Prostate gland (tissue), 2 donors: Measurements from ENCODE around the gene CS. TPM values are rescaled to one million over a fixed set of nuclear protein-coding genes. Genes with fewer than 3 reads are reported as not detected.

ENCODE experiments used
- DNase-seq: peaks from one replicate; pipeline ENCODE4 v3.0.0-alpha.2; 2019; ENCODE audit warnings: low spot score
- H3K27ac ChIP-seq, 2 donors: fragments of 200-600 bp; sonication (generic); 2 replicates each; pipeline ENCODE4 v1.5.1; 2017 to 2019
- H3K27me3 ChIP-seq: fragments of 200-600 bp; sonication (generic); replicated peaks from 2 replicates; pipeline ENCODE4 v1.5.1; 2019; ENCODE audit not compliant: insufficient read depth
- H3K36me3 ChIP-seq, 2 donors: fragments of 200-600 bp; sonication (generic); 1 replicate in 1 of 2; 2 replicates in 1 of 2; pipeline versions ENCODE4 v1.5.1 to v1.8.1; 2017 to 2019
- H3K4me1 ChIP-seq: fragments of 200-600 bp; sonication (generic); replicated peaks from 2 replicates; pipeline ENCODE4 v1.5.1; 2019
- H3K4me3 ChIP-seq, 2 donors: fragments of 200-600 bp; sonication (generic); 2 replicates each; pipeline ENCODE4 v1.5.1; 2017 to 2019
- H3K9me3 ChIP-seq: fragments of 200-600 bp; sonication (generic); 2 replicates; pipeline ENCODE4 v1.5.1; 2017
- POLR2A ChIP-seq: fragments of 450-650 bp; IDR thresholded peaks from one replicate; pipeline ENCODE4 v1.6.1; 2016; ENCODE audit warnings: antibody characterized with exemption, mild to moderate bottlenecking
- POLR2AphosphoS5 ChIP-seq: sonication (generic); formaldehyde crosslinking; IDR thresholded peaks from one replicate; pipeline ENCODE4 v1.6.1; 2017; ENCODE audit warnings: antibody characterized with exemption
- WGBS: methylation state at CpG from one replicate; pipeline ENCODE4 v1.1.5; 2018; 5-methylcytosine and 5-hydroxymethylcytosine counted together
- intact Hi-C: fragments of 100-400 bp; cut with DNase I; formaldehyde crosslinking; loops from one replicate; pipeline ENCODE4 v1.14.2; 2022
- total RNA-seq, 2 donors: library from RNA; depleted of rRNA; stranded (reverse); fragments of >200 nt; gene quantifications; one replicate each; pipeline ENCODE4 v1.1.0, GENCODE V29; 2016
- TF ChIP-seq, protein P1 (sequence below), 4 experiments: fragments of 200-600 bp in 2 of 4; fragments of 450-650 bp in 2 of 4; sonication (generic) in 2 of 4; IDR thresholded peaks; 1 replicate in 3 of 4; 2 replicates in 1 of 4; pipeline ENCODE4 v1.5.1; 2016 to 2019; ENCODE audit warnings: antibody characterized with exemption in 4 of 4, mild to moderate bottlenecking in 2 of 4, moderate library complexity in 2 of 4

The CS gene
- total RNA-seq, 2 donors from 2014 or later, result 106 to 110 TPM

DNA sequence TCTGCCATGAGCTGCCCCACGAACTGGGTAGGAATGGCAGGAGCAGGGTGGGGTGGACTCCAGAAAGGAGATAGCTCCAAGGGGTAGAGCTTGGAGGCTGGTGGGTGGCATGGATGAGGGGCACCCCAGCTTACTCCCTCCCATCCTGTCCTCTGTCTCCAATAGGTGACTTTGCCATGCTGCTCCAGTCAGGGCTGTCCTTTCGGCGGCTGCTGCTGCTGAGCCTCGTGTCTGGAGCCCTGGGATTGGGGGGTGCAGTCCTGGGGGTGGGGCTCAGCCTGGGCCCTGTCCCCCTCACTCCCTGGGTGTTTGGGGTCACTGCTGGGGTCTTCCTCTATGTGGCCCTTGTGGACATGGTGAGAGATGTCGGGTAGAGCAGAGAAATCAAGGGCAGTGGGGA is 63.1 kb downstream of the CS start:
- H3K4me3 ChIP-seq, result no peak overlapping the region
- 56% methylated on average over 5 of the region's 5 CpGs for WGBS
- no peaks in the 10 kb centered on the region for H3K27me3 ChIP-seq
- H3K27ac ChIP-seq, result no peak overlapping the region
- no peaks in the 10 kb centered on the region for H3K4me1 ChIP-seq
- DNase-seq, result no peak
- TF ChIP-seq, protein P1, sequence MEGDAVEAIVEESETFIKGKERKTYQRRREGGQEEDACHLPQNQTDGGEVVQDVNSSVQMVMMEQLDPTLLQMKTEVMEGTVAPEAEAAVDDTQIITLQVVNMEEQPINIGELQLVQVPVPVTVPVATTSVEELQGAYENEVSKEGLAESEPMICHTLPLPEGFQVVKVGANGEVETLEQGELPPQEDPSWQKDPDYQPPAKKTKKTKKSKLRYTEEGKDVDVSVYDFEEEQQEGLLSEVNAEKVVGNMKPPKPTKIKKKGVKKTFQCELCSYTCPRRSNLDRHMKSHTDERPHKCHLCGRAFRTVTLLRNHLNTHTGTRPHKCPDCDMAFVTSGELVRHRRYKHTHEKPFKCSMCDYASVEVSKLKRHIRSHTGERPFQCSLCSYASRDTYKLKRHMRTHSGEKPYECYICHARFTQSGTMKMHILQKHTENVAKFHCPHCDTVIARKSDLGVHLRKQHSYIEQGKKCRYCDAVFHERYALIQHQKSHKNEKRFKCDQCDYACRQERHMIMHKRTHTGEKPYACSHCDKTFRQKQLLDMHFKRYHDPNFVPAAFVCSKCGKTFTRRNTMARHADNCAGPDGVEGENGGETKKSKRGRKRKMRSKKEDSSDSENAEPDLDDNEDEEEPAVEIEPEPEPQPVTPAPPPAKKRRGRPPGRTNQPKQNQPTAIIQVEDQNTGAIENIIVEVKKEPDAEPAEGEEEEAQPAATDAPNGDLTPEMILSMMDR (IDR thresholded peaks at IDR 0.05), result no peak
- TF ChIP-seq POLR2A (no peak), POLR2AphosphoS5 (no peak)
- intact Hi-C loops, result no loop called here
- no peaks in the 10 kb centered on the region for H3K36me3 ChIP-seq
- no peaks in the 10 kb centered on the region for H3K9me3 ChIP-seq

DNA sequence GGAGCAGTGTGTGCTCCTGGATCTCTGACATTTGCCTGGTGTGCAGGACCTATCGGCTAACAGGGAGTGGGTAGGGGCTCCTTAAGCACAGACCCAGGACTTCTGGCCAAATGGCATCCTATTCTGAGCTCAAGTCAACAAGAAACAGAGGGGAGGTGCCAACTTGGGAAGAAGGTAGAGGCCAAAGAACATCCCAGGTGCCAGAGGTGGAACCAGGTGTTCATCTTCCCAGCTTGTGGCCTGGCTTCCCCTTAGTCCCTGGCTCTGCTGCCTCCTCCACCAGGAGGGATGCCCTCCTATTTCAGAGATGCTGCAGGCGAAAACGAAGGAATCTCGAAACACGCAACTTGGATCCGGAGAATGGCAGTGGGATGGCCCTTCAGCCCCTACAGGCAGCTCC is 64.0 kb downstream of the CS start:
- TF ChIP-seq POLR2AphosphoS5 (no peak), POLR2A (no peak)
- TF ChIP-seq, protein P1 (IDR thresholded peaks at IDR 0.05), result no peak
- intact Hi-C loops, result no loop called here
- Histone ChIP-seq H3K27me3 (no peaks in the 10 kb centered on the region), H3K4me3 (no peak overlapping the region), H3K4me1 (no peaks in the 10 kb centered on the region), H3K36me3 (no peaks in the 10 kb centered on the region), H3K9me3 (no peaks in the 10 kb centered on the region), H3K27ac (no peak overlapping the region)
- 92% methylated on average over 6 of the region's 6 CpGs for WGBS
- no peak for DNase-seq

DNA sequence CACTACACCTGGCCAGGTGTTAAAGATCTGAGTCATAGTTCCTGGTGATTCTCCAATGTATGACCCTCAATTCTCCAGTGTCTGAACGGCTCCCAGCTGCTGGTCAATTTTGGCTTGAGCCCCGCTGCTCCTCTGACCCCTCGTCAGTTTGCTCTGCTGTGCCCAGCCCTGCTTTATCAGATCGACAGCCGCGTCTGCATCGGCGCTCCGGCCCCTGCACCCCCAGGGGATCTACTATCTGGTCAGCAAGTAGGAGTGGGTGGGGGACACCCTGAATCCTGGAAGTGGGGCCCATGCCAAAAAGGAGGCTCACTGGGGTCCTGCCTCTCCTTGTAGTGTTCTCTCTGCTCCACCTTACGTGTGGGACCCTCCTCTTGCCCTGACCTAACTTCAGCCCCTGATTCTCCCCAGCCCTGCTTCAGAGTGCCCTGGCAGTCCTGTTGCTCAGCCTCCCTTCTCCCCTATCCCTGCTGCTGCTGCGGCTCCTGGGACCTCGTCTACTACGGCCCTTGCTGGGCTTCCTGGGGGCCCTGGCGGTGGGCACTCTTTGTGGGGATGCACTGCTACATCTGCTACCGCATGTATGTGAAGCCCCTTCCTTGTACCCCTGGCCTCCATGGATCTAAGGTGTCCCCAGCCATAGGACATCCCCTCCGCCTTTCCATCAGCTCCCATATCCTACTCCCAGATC is 65.2 kb downstream of the CS start:
- intact Hi-C loops, result no loop called here
- DNase-seq, result no peak
- whole genome bisulfite sequencing, result 71% methylated on average over 16 of the region's 16 CpGs
- H3K36me3 ChIP-seq, result no peaks in the 10 kb centered on the region
- H3K27ac ChIP-seq, result no peak overlapping the region
- H3K4me1 ChIP-seq, result no peaks in the 10 kb centered on the region
- H3K9me3 ChIP-seq, result no peaks in the 10 kb centered on the region
- H3K4me3 ChIP-seq, result no peak overlapping the region
- TF ChIP-seq POLR2AphosphoS5, result no peak
- TF ChIP-seq POLR2A, result no peak
- TF ChIP-seq, protein P1 (IDR thresholded peaks at IDR 0.05), result no peak
- no peaks in the 10 kb centered on the region for H3K27me3 ChIP-seq

DNA sequence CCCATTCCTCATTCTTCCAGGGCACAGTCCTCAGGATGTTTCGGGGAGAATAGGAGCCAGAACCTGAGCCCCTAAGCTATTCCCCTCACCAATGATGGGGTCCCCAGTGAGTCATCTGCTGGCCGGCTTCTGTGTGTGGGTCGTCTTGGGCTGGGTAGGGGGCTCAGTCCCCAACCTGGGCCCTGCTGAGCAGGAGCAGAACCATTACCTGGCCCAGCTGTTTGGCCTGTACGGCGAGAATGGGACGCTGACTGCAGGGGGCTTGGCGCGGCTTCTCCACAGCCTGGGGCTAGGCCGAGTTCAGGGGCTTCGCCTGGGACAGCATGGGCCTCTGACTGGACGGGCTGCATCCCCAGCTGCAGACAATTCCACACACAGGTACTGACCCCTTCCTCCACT is 68.9 kb downstream of the CS start:
- intact Hi-C loops, result no loop called here
- Histone ChIP-seq H3K9me3 (no peaks in the 10 kb centered on the region), H3K4me1 (no peaks in the 10 kb centered on the region), H3K36me3 (no peaks in the 10 kb centered on the region), H3K27ac (no peak overlapping the region), H3K4me3 (no peak overlapping the region), H3K27me3 (no peaks in the 10 kb centered on the region)
- no peak for DNase-seq
- TF ChIP-seq POLR2A (no peak), POLR2AphosphoS5 (no peak)
- TF ChIP-seq, protein P1 (IDR thresholded peaks at IDR 0.05), result no peak
- 89% methylated on average over 10 of the region's 11 CpGs for WGBS
